ENCODE measurements around the gene STK10.

The STK10 gene

GRCh38 chr5:172063463-172064235, 124.4 kb downstream of the STK10 start:
- Histone ChIP-seq H3K4me3 (replicated peaks; ENCODE audit: insufficient read depth, low read length) (no peak overlapping the region), H3K27me3 (ENCODE audit: insufficient read depth, poor library complexity, severe bottlenecking) (no peaks in the 10 kb centered on the region), H3K27ac (replicated peaks) (no peak overlapping the region)
- TF ChIP-seq POLR2AphosphoS5 (IDR thresholded peaks at IDR 0.05; ENCODE audit: low read depth) (no peak), GABPA (IDR thresholded peaks at IDR 0.05; ENCODE audit: low read depth) (no peak), CTCF (IDR thresholded peaks at IDR 0.05; ENCODE audit: insufficient read depth, low read length) (no peak), SPI1 (IDR thresholded peaks at IDR 0.05; ENCODE audit: borderline replicate concordance, low read depth) (no peak), REST (IDR thresholded peaks at IDR 0.05; ENCODE audit: insufficient replicate concordance, low read depth) (no peak)
- no peak for DNase-seq (ENCODE audit: low read depth in 1 of 2, low spot score in 1 of 2)

GRCh38 chr5:172059661-172060100, 128.3 kb downstream of the STK10 start:
- Histone ChIP-seq H3K27me3 (ENCODE audit: insufficient read depth, poor library complexity, severe bottlenecking) (no peaks in the 10 kb centered on the region), H3K4me3 (replicated peaks; ENCODE audit: insufficient read depth, low read length) (no peak overlapping the region), H3K27ac (replicated peaks) (no peak overlapping the region)
- TF ChIP-seq CTCF (IDR thresholded peaks at IDR 0.05; ENCODE audit: insufficient read depth, low read length) (peak; percentile 19), GABPA (IDR thresholded peaks at IDR 0.05; ENCODE audit: low read depth) (no peak), REST (IDR thresholded peaks at IDR 0.05; ENCODE audit: insufficient replicate concordance, low read depth) (no peak), SPI1 (IDR thresholded peaks at IDR 0.05; ENCODE audit: borderline replicate concordance, low read depth) (no peak)
- no peak for DNase-seq (ENCODE audit: low read depth in 1 of 2, low spot score in 1 of 2)

GRCh38 chr5:172058088-172058487, 129.9 kb downstream of the STK10 start:
- Histone ChIP-seq H3K4me3 (replicated peaks; ENCODE audit: insufficient read depth, low read length) (no peak overlapping the region), H3K27me3 (ENCODE audit: insufficient read depth, poor library complexity, severe bottlenecking) (no peaks in the 10 kb centered on the region), H3K27ac (replicated peaks) (no peak overlapping the region)
- DNase-seq (ENCODE audit: low read depth in 1 of 2, low spot score in 1 of 2) = no peak
- no peak for TF ChIP-seq CTCF (IDR thresholded peaks at IDR 0.05; ENCODE audit: insufficient read depth, low read length)
- TF ChIP-seq SPI1 (IDR thresholded peaks at IDR 0.05; ENCODE audit: borderline replicate concordance, low read depth) = no peak
- no peak for TF ChIP-seq REST (IDR thresholded peaks at IDR 0.05; ENCODE audit: insufficient replicate concordance, low read depth)
- no peak for TF ChIP-seq GABPA (IDR thresholded peaks at IDR 0.05; ENCODE audit: low read depth)
- TF ChIP-seq POLR2AphosphoS5 (IDR thresholded peaks at IDR 0.05; ENCODE audit: low read depth) = no peak
